SJSA1 (cell line): ENCODE results near the gene IHH. TPM values are rescaled to one million over a fixed set of nuclear protein-coding genes. Genes with fewer than 3 reads are reported as not detected.

Source experiments
- DNase-seq, 2 experiments: peaks; one replicate each; pipeline ENCODE4 v3.0.0-alpha.2; 2015 to 2020; ENCODE audit warnings: low spot score in 2 of 2, low read depth in 1 of 2
- H3K27ac ChIP-seq: fragments of 250-450 bp; sonication (Bioruptor Pico); 2 replicates; pipeline ENCODE4 v1.5.1; 2020; ENCODE audit warnings: mild to moderate bottlenecking, moderate library complexity
- H3K27me3 ChIP-seq: fragments of 250-450 bp; sonication (Bioruptor Pico); replicated peaks from 2 replicates; pipeline ENCODE4 v1.5.1; 2020; ENCODE audit warnings: mild to moderate bottlenecking, moderate library complexity
- H3K36me3 ChIP-seq: fragments of 250-450 bp; sonication (Bioruptor Pico); 2 replicates; pipeline ENCODE4 v1.5.1; 2020; ENCODE audit warnings: mild to moderate bottlenecking
- H3K4me1 ChIP-seq: fragments of 250-450 bp; sonication (Bioruptor Pico); replicated peaks from 2 replicates; pipeline ENCODE4 v1.6.1; 2021; ENCODE audit warnings: mild to moderate bottlenecking
- H3K4me3 ChIP-seq: fragments of 250-450 bp; sonication (Bioruptor Pico); 2 replicates; pipeline ENCODE4 v1.5.1; 2020; ENCODE audit warnings: mild to moderate bottlenecking
- H3K9me3 ChIP-seq: fragments of 250-450 bp; sonication (Bioruptor Pico); replicated peaks from 2 replicates; pipeline ENCODE4 v1.5.1; 2020; ENCODE audit warnings: mild to moderate bottlenecking
- total RNA-seq: library from RNA; depleted of rRNA; stranded (reverse); fragments of >200 nt; shearing (Covaris generic); gene quantifications from 2 replicates; pipeline ENCODE4 v1.2.3, GENCODE V29; 2014; rRNA removed

IHH gene
- 0.05 TPM in 1 of 2 replicates, not detected in the other for total RNA-seq

DNA sequence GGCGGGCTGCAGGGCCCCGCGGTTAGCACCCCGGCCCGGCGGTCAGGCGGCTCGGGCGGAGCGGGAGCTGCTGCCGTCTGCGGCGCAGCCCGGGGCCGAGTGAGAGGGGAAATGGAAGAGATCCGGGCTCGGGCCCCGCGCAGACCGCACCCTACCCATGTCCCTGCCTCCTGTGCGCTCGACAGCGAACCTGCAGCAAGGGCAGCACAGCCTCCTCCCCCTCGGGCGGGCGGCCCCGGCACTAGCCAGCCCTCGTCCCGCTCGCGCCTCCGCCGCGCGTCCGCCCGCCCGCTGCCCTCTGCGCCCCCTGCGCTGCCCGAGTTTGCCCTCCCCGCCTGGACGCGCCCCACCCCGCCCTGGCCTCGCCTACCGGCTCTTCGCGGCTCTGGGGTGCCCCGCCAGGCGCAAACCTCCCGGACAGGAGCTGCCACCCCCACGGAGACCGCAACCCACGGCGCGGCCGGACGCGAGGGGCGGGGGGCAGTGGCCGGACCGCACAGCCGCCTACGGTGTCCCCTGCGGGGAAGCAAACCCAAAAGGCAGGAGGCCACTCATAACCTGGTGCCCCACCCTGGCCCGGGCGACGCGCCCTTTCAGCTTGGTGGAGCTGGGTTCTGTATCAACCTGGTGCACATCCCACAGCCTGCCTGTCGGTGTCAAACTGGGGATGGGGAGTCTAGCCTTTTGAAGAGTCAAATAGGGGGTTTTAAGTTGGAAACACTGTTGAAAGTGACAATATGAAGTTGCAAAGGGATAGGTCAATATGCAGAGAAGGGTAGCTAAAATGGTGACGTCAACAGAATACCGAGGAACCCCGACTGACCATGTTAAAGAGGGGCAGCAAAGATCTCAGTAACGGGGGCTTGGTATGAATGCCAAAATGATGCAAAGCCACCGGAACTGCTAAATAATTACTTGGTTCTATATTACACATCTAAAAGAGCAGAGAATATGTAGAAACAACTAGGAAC is at the start of gene IHH:
TSS of gene IHH (minus strand) at position 101 of the 971 bp plus-strand sequence. CDS start 454 bp downstream, outside the sequence.
- Histone ChIP-seq H3K4me1 (peaks cover 4% of the 10 kb centered on the region), H3K27me3 (peaks cover 90% of the 10 kb centered on the region), H3K9me3 (no peaks in the 10 kb centered on the region), H3K4me3 (no peak within 1 kb of the TSS), H3K36me3 (no peaks in the 10 kb centered on the region), H3K27ac (no peak within 1 kb of the TSS)
- no peak for DNase-seq

GRCh38 chr2:219109471-219109870 is 48.8 kb upstream of the IHH start:
- H3K36me3 ChIP-seq, result no peaks in the 10 kb centered on the region; the same call in 1 of the 2 replicates
- H3K27ac ChIP-seq, result no peak overlapping the region
- no peaks in the 10 kb centered on the region; the same call in 1 of the 2 replicates for H3K27me3 ChIP-seq
- H3K9me3 ChIP-seq, result no peaks in the 10 kb centered on the region
- DNase-seq, result no peak
- no peaks in the 10 kb centered on the region for H3K4me1 ChIP-seq
- H3K4me3 ChIP-seq, result no peak overlapping the region

- Histone ChIP-seq H3K27me3 (no peaks in the 10 kb centered on the region; the same call in 1 of the 2 replicates), H3K27ac (no peak overlapping the region), H3K4me3 (no peak overlapping the region), H3K9me3 (no peaks in the 10 kb centered on the region), H3K36me3 (no peaks in the 10 kb centered on the region; the same call in 1 of the 2 replicates), H3K4me1 (no peaks in the 10 kb centered on the region)
- DNase-seq, result no peak
Observed at GRCh38 chr2:219107758-219108157, 47.0 kb upstream of the IHH start.

GRCh38 chr2:219106251-219106650 is 45.5 kb upstream of the IHH start:
- no peak overlapping the region for H3K4me3 ChIP-seq
- no peaks in the 10 kb centered on the region; the same call in 1 of the 2 replicates for H3K27me3 ChIP-seq
- DNase-seq, result no peak
- H3K36me3 ChIP-seq, result no peaks in the 10 kb centered on the region
- H3K9me3 ChIP-seq, result no peaks in the 10 kb centered on the region
- no peak overlapping the region for H3K27ac ChIP-seq
- H3K4me1 ChIP-seq, result no peaks in the 10 kb centered on the region

- no peak overlapping the region for H3K4me3 ChIP-seq
- H3K27me3 ChIP-seq, result no peaks in the 10 kb centered on the region; the same call in 1 of the 2 replicates
- peak in 1 of 2 experiments; percentile 22 for DNase-seq
- no peaks in the 10 kb centered on the region for H3K4me1 ChIP-seq
- H3K36me3 ChIP-seq, result no peaks in the 10 kb centered on the region
- no peaks in the 10 kb centered on the region for H3K9me3 ChIP-seq
- H3K27ac ChIP-seq, result no peak overlapping the region
Observed at GRCh38 chr2:219104107-219105035, 43.6 kb upstream of the IHH start.

DNA sequence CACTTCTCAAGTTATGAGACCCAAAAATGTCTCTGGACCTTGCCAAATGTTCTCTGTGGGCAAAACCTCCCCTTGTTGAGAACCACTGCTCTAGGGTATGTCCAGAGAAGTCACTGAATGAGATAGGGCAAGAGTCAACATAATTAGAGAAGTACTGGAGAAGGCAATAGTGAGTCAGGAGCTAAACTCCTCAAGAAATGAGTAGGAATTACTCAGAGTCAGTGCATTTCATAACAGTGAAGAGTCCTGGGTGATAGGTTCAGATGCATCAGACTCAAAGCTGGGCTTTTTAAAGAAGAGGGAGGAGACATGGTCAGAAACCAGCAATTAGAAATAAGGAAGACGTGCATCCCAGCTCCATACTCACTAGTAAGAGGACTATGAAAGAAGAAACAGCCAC is 38.6 kb upstream of the IHH start:
- H3K36me3 ChIP-seq, result no peaks in the 10 kb centered on the region
- no peaks in the 10 kb centered on the region for H3K9me3 ChIP-seq
- DNase-seq, result no peak
- H3K4me3 ChIP-seq, result no peak overlapping the region
- no peak overlapping the region for H3K27ac ChIP-seq
- no peaks in the 10 kb centered on the region for H3K4me1 ChIP-seq
- H3K27me3 ChIP-seq, result no peaks in the 10 kb centered on the region

GRCh38 chr2:219095406-219095935 is 34.8 kb upstream of the IHH start:
- Histone ChIP-seq H3K27me3 (no peaks in the 10 kb centered on the region), H3K27ac (no peak overlapping the region), H3K36me3 (no peaks in the 10 kb centered on the region), H3K9me3 (no peaks in the 10 kb centered on the region), H3K4me1 (no peaks in the 10 kb centered on the region), H3K4me3 (no peak overlapping the region)
- DNase-seq, result no peak

- H3K9me3 ChIP-seq, result no peaks in the 10 kb centered on the region
- no peak overlapping the region for H3K4me3 ChIP-seq
- H3K4me1 ChIP-seq, result no peaks in the 10 kb centered on the region
- DNase-seq, result no peak
- no peak overlapping the region for H3K27ac ChIP-seq
- H3K27me3 ChIP-seq, result no peaks in the 10 kb centered on the region
- H3K36me3 ChIP-seq, result no peaks in the 10 kb centered on the region
Observed at GRCh38 chr2:219094171-219094570, 33.5 kb upstream of the IHH start.

DNA sequence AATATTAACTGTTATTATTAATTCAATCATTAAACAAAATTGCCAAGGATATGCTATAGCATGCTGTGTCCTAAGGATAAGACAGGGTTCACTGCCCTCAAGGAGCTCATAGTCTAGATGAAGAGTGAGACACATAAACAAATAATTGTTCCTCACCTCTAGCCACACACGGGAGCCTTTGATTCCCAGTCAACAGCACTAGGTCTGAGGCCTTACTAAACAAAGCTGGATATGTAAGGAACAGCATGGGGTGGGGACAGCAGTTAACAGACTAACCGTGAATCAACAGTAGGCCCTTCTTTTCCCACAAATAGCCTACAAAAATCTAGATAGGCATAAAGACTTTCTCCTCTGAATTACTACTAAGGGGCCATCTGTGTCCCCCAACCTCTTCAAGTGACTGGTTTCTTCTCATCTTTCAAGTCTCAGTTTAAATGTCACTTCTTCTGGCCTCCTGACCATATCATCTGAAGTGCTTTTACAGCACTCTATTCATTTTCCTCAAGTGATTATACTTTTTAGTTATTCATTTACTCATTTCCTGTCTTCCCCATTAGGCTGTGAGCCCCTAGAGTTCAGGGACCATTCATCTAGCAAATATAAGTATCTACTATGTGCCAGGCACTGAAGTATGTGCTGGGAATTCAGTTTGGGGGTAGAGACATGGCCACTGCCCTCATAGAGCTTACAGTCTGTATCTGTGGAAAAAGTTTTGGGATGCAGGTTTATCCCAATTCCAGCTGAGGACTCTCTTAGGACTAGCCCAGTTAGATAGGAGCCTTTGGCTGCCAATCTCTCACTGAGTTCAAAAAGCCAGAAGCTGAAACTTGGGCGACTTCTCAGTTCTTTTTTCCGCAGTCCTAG is 29.9 kb upstream of the IHH start:
- Histone ChIP-seq H3K9me3 (no peaks in the 10 kb centered on the region), H3K4me1 (no peaks in the 10 kb centered on the region), H3K4me3 (no peak overlapping the region), H3K36me3 (no peaks in the 10 kb centered on the region), H3K27ac (no peak overlapping the region), H3K27me3 (no peaks in the 10 kb centered on the region)
- no peak for DNase-seq

DNA sequence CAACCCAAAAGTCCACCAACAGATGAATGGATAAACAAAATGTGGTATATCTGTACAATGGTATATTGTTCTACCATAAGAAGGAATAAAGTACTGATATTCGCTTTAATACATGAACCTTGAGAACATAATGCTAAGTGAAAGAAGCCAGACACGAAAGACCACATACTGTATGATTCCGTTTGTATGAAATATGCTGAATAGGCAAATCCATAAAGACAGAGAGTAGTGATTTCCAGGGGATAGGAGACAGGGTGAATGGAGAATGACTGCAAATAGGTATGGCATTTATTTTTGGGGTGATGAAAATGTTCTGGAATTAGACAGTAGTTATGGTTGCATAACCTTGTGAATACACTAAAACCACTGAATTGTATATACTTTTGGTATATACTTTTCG is 28.6 kb upstream of the IHH start:
- Histone ChIP-seq H3K4me1 (no peaks in the 10 kb centered on the region), H3K36me3 (no peaks in the 10 kb centered on the region), H3K27me3 (no peaks in the 10 kb centered on the region), H3K4me3 (no peak overlapping the region), H3K9me3 (no peaks in the 10 kb centered on the region), H3K27ac (no peak overlapping the region)
- no peak for DNase-seq

DNA sequence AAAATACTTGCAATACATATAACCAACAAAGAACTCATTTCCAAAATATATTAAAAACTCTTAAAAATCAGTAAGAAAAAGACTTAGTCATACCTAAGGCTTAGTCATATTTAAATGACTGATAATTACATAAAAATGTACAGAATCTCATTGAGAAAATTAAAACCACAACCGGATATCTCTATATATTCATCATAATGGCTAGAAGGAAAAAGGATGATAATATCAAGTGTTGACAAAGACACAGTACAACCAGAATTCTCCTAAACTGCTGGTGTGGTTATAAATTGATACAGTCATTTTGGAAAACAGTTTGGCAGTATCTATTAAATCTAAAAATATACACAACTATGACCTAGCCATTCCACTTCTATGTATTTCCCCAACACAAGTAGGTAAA is 27.1 kb upstream of the IHH start:
- Histone ChIP-seq H3K4me3 (no peak overlapping the region), H3K36me3 (no peaks in the 10 kb centered on the region), H3K27ac (no peak overlapping the region), H3K9me3 (no peaks in the 10 kb centered on the region), H3K27me3 (no peaks in the 10 kb centered on the region), H3K4me1 (no peaks in the 10 kb centered on the region)
- no peak for DNase-seq

DNA sequence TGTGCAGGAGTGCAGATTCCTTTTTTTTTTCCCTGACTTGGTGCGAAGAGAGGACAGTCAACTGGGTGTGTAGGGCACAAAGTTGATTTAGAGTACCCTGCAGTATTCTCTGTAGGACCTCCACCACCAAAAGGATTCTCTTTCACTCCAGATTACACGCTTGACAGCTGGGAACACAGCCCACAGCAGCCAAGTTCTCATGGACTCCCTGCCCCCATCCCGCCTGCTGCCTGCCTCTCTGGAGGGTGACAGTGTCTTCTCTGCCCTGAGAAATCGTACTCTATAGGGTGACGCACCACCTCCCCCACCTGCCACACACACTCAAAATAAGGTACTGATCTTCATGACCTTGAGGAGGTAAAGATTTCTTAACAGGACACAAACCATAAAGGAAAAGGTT is 26.6 kb upstream of the IHH start:
- no peak for DNase-seq
- Histone ChIP-seq H3K4me1 (no peaks in the 10 kb centered on the region), H3K27ac (no peak overlapping the region), H3K4me3 (no peak overlapping the region), H3K27me3 (no peaks in the 10 kb centered on the region), H3K9me3 (no peaks in the 10 kb centered on the region), H3K36me3 (no peaks in the 10 kb centered on the region)

- H3K36me3 ChIP-seq, result no peaks in the 10 kb centered on the region
- no peaks in the 10 kb centered on the region for H3K4me1 ChIP-seq
- no peaks in the 10 kb centered on the region for H3K27me3 ChIP-seq
- H3K9me3 ChIP-seq, result no peaks in the 10 kb centered on the region
- H3K27ac ChIP-seq, result no peak overlapping the region
- no peak for DNase-seq
- H3K4me3 ChIP-seq, result no peak overlapping the region
Observed at GRCh38 chr2:219086196-219086595, 25.5 kb upstream of the IHH start.
